B cell (primary cell): ENCODE results near the gene LRRC4C. TPM values are rescaled to one million over a fixed set of nuclear protein-coding genes. Genes with fewer than 3 reads are reported as not detected.

Experiments used
- ATAC-seq: fragments of 200-7000 bp; cut with Tn5 transposase; one replicate; pipeline ENCODE4 v1.10.0; 2021; ENCODE audit warnings: low read depth, mild to moderate bottlenecking, moderate number of reproducible peaks, moderate library complexity
- CTCF ChIA-PET: fragments of 350-600 bp; sonication (Branson Sonifier 250); formaldehyde crosslinking; loops from one replicate; lab custom pipeline; 2021; ENCODE audit warnings: antibody characterized with exemption, inconsistent platforms; lab: Charles Lee
- POLR2A ChIA-PET: fragments of 350-600 bp; sonication (Branson Sonifier 250); formaldehyde crosslinking; loops from one replicate; lab custom pipeline; 2021; ENCODE audit warnings: antibody characterized with exemption; lab: Charles Lee
- DNase-seq: peaks from one replicate; pipeline ENCODE4 v3.0.0; 2013
- H2AFZ ChIP-seq: 2 replicates; pipeline ENCODE4 v1.6.1; 2012; ENCODE audit warnings: mild to moderate bottlenecking, low read depth, low read length; ENCODE audit not compliant: insufficient read depth, poor library complexity, severe bottlenecking
- H3K27ac ChIP-seq, 2 donors: 1 replicate in 1 of 2; 2 replicates in 1 of 2; pipeline ENCODE4 v1.5.1; 2012 to 2013; ENCODE audit warnings: low read length in 2 of 2, mild to moderate bottlenecking in 2 of 2, moderate library complexity in 1 of 2
- H3K27me3 ChIP-seq, 4 experiments: fragments of 200-600 bp in 1 of 4; sonication (generic) in 1 of 4; replicated peaks in 1 of 4; 1 replicate in 2 of 4; 2 replicates in 2 of 4; pipeline versions ENCODE4 v1.6.1 to v1.7.0; 2013 to 2016; ENCODE audit warnings: low read length in 3 of 4, mild to moderate bottlenecking in 2 of 4, mixed read lengths in 1 of 4, moderate library complexity in 1 of 4; ENCODE audit not compliant: insufficient read depth in 4 of 4, control insufficient read depth in 3 of 4; ENCODE audit errors: control extremely low read depth in 1 of 4
- H3K36me3 ChIP-seq, 2 experiments: replicated peaks in 1 of 2; 1 replicate in 1 of 2; 2 replicates in 1 of 2; pipeline versions ENCODE4 v1.6.1 to v1.7.1; 2013; ENCODE audit warnings: low read length in 1 of 2; ENCODE audit not compliant: insufficient read depth in 2 of 2, control insufficient read depth in 1 of 2; ENCODE audit errors: control extremely low read depth in 1 of 2, extremely low read depth in 1 of 2
- H3K4me1 ChIP-seq, 2 donors: fragments of 200-600 bp in 1 of 2; sonication (generic) in 1 of 2; 1 replicate in 1 of 2; 2 replicates in 1 of 2; pipeline versions ENCODE4 v1.5.1 to v1.6.1; 2013 to 2017; ENCODE audit warnings: low read length in 2 of 2; ENCODE audit not compliant: control insufficient read depth in 2 of 2, insufficient read depth in 2 of 2
- H3K4me2 ChIP-seq: replicated peaks from 2 replicates; pipeline ENCODE3; 2012; ENCODE audit warnings: mild to moderate bottlenecking, low read depth, low read length; ENCODE audit not compliant: poor library complexity, severe bottlenecking
- H3K4me3 ChIP-seq, 5 experiments: fragments of 200-600 bp in 1 of 5; sonication (generic) in 1 of 5; 1 replicate in 3 of 5; 2 replicates in 2 of 5; pipeline versions ENCODE4 v1.5.1 to v1.7.0; 2011 to 2016; ENCODE audit warnings: low read length in 4 of 5, mild to moderate bottlenecking in 4 of 5, low read depth in 2 of 5, control low read depth in 1 of 5, moderate library complexity in 1 of 5; ENCODE audit not compliant: insufficient read depth in 1 of 5; ENCODE audit errors: control extremely low read depth in 1 of 5, extremely low read depth in 1 of 5
- H3K79me2 ChIP-seq: fragments of 200-600 bp; sonication (generic); one replicate; pipeline ENCODE4 v1.6.0; 2016; ENCODE audit warnings: low read length; ENCODE audit not compliant: control insufficient read depth, insufficient read depth
- H3K9ac ChIP-seq: fragments of 200-600 bp; sonication (generic); 2 replicates; pipeline ENCODE4 v1.6.1; 2017; ENCODE audit warnings: mild to moderate bottlenecking, low read length, moderate library complexity
- H3K9me3 ChIP-seq, 3 donors: one replicate each; pipeline versions ENCODE4 v1.6.1 to v1.7.1; 2013; ENCODE audit warnings: low read length in 2 of 3; ENCODE audit not compliant: control insufficient read depth in 2 of 3, insufficient read depth in 1 of 3; ENCODE audit errors: control extremely low read depth in 1 of 3
- H4K20me1 ChIP-seq: 2 replicates; pipeline ENCODE4 v1.6.0; 2012; ENCODE audit warnings: mild to moderate bottlenecking, low read length; ENCODE audit not compliant: insufficient read depth, control insufficient read depth, poor library complexity, severe bottlenecking
- H3K27ac Mint-ChIP-seq: one replicate; pipeline ENCODE4 v1.8.0; 2021; ENCODE audit warnings: mixed read lengths
- H3K27me3 Mint-ChIP-seq: one replicate; pipeline ENCODE4 v1.8.0; 2021; ENCODE audit warnings: mixed read lengths
- H3K4me1 Mint-ChIP-seq: one replicate; pipeline ENCODE4 v1.8.0; 2021; ENCODE audit warnings: mixed read lengths
- H3K4me3 Mint-ChIP-seq: one replicate; pipeline ENCODE4 v1.8.0; 2021; ENCODE audit warnings: mixed read lengths
- H3K9me3 Mint-ChIP-seq: one replicate; pipeline ENCODE4 v1.8.0; 2022; ENCODE audit warnings: mixed read lengths; ENCODE audit not compliant: insufficient read depth
- EZH2 ChIP-seq: IDR thresholded peaks from 2 replicates; pipeline ENCODE4 v1.6.1; 2012; ENCODE audit warnings: borderline replicate concordance, low read depth, mild to moderate bottlenecking, moderate library complexity, low read length; ENCODE audit not compliant: insufficient read depth, poor library complexity, severe bottlenecking
- WGBS: methylation state at CpG from one replicate; pipeline ENCODE4 v1.1.5; 2013; ENCODE audit warnings: missing lambda C conversion rate; ENCODE audit not compliant: insufficient coverage; 5-methylcytosine and 5-hydroxymethylcytosine counted together
- intact Hi-C: fragments of 100-400 bp; cut with micrococcal nuclease; formaldehyde crosslinking; loops from one replicate; pipeline ENCODE4 v1.10.0; 2022
- polyA plus RNA-seq: library from polyadenylated mRNA; depleted of rRNA; stranded (reverse); fragments of >200 nt; gene quantifications from 2 replicates; pipeline ENCODE4 v1.2.3, GENCODE V29; 2012
- total RNA-seq, 2 donors: library from RNA; stranded (reverse); fragments of 120-200 nt in 1 of 2; gene quantifications; 1 replicate in 1 of 2; 2 replicates in 1 of 2; pipeline versions ENCODE4 v1.2.3 to v1.2.4, GENCODE V29; 2013 to 2022
- TF ChIP-seq, protein P1 (sequence below): fragments of 200-600 bp; IDR thresholded peaks from one replicate; pipeline ENCODE4 v1.8.0; 2022; ENCODE audit warnings: antibody characterized with exemption, mild to moderate bottlenecking

LRRC4C gene
- total and polyA plus RNA-seq, 2 donors (not counting 1 experiment from before 2014, with no cell fraction given), result 0.57 TPM; not detected in 1

DNA sequence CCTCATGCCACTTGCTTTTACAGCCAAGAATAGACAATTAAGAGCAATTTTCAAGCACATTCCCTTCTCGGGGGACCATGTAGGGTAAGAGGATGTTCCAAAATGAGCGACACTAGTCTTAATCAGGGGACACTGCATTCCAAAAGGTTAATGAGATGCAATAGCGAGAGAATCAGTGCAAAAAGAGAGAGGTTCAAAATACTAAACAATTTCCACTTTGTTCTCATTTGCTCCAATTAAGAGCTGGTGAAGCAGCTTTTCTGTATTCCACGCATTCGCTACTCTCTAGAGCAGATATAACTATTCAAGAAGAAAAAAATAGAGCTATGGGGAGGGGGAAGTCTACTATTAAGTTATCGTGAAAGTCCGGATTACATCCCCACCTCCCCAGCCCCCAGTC, 811 bp downstream of the LRRC4C start:
- Mint-ChIP-seq H3K27ac (no peak overlapping the region), H3K9me3 (no peaks in the 10 kb centered on the region), H3K4me3 (no peak overlapping the region), H3K4me1 (peaks cover 5% of the 10 kb centered on the region), H3K27me3 (peaks cover 17% of the 10 kb centered on the region)
- POLR2A ChIA-PET, result no interaction called here
- Histone ChIP-seq H3K4me3 (no peak overlapping the region), H3K9ac (no peak overlapping the region), H3K27ac (no peak overlapping the region), H3K4me1 (no peaks in the 10 kb centered on the region), H3K9me3 (no peaks in the 10 kb centered on the region), H3K4me2 (no peak overlapping the region), H4K20me1 (no peaks in the 10 kb centered on the region), H2AFZ (no peak overlapping the region), H3K27me3 (no peaks in the 10 kb centered on the region), H3K79me2 (no peaks in the 10 kb centered on the region), H3K36me3 (no peaks in the 10 kb centered on the region)
- ATAC-seq (no peak), DNase-seq (no peak)
- intact Hi-C loops, result no loop called here
- CTCF ChIA-PET, result no interaction called here
- TF ChIP-seq, protein P1, sequence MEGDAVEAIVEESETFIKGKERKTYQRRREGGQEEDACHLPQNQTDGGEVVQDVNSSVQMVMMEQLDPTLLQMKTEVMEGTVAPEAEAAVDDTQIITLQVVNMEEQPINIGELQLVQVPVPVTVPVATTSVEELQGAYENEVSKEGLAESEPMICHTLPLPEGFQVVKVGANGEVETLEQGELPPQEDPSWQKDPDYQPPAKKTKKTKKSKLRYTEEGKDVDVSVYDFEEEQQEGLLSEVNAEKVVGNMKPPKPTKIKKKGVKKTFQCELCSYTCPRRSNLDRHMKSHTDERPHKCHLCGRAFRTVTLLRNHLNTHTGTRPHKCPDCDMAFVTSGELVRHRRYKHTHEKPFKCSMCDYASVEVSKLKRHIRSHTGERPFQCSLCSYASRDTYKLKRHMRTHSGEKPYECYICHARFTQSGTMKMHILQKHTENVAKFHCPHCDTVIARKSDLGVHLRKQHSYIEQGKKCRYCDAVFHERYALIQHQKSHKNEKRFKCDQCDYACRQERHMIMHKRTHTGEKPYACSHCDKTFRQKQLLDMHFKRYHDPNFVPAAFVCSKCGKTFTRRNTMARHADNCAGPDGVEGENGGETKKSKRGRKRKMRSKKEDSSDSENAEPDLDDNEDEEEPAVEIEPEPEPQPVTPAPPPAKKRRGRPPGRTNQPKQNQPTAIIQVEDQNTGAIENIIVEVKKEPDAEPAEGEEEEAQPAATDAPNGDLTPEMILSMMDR, result no peak
- no peak for TF ChIP-seq EZH2
- no CpG with 5 or more reads among the region's 7 CpGs for WGBS

DNA sequence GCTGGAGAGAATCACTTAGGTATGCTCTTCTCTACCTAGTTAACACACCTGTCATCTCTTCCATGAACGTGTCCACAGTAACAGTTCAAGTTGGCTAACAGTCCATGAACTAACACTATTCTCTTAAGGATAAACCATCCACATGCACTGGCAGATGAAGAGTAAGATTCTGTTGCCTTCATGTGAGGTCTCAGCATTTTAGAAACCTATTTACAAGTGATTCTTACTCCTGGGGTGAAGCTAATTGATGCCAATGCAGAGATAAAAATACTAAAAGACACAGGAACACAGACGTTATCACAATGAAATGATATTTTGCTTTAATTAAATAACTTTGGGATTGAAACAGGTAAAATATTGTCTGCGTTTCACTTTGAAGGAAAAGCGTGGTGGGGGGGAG, 1.3 kb downstream of the LRRC4C start:
- Histone ChIP-seq H3K9ac (no peak overlapping the region), H3K36me3 (no peaks in the 10 kb centered on the region), H3K27ac (no peak overlapping the region), H3K27me3 (no peaks in the 10 kb centered on the region), H3K4me2 (no peak overlapping the region), H3K79me2 (no peaks in the 10 kb centered on the region), H3K9me3 (no peaks in the 10 kb centered on the region), H4K20me1 (no peaks in the 10 kb centered on the region), H3K4me3 (no peak overlapping the region), H2AFZ (peak overlapping the region; percentile 13), H3K4me1 (no peaks in the 10 kb centered on the region)
- H3K4me1 Mint-ChIP-seq, result peaks cover 5% of the 10 kb centered on the region
- TF ChIP-seq, protein P1, result no peak
- TF ChIP-seq EZH2, result no peak
- H3K27ac Mint-ChIP-seq, result no peak overlapping the region
- ATAC-seq (no peak), DNase-seq (no peak)
- no peak overlapping the region for H3K4me3 Mint-ChIP-seq
- intact Hi-C loops, result no loop called here
- no peaks in the 10 kb centered on the region for H3K9me3 Mint-ChIP-seq
- CTCF ChIA-PET, result no interaction called here
- POLR2A ChIA-PET, result no interaction called here
- no CpG with 5 or more reads among the region's 4 CpGs for WGBS
- peaks cover 17% of the 10 kb centered on the region for H3K27me3 Mint-ChIP-seq
